HG03442 (cell line): ENCODE results near the gene STIM1.
"Not testable (repeated sequence)": the region's sequence is repeated elsewhere in the genome, so short reads cannot be mapped to it uniquely, and the experiment has no call there.

Source experiments
- ATAC-seq: cut with Tn5 transposase; IDR thresholded peaks from one replicate; pipeline ENCODE4 v1.9.1; 2021; ENCODE audit warnings: mild to moderate bottlenecking, moderate library complexity; ENCODE audit not compliant: unreplicated experiment

STIM1 gene

DNA sequence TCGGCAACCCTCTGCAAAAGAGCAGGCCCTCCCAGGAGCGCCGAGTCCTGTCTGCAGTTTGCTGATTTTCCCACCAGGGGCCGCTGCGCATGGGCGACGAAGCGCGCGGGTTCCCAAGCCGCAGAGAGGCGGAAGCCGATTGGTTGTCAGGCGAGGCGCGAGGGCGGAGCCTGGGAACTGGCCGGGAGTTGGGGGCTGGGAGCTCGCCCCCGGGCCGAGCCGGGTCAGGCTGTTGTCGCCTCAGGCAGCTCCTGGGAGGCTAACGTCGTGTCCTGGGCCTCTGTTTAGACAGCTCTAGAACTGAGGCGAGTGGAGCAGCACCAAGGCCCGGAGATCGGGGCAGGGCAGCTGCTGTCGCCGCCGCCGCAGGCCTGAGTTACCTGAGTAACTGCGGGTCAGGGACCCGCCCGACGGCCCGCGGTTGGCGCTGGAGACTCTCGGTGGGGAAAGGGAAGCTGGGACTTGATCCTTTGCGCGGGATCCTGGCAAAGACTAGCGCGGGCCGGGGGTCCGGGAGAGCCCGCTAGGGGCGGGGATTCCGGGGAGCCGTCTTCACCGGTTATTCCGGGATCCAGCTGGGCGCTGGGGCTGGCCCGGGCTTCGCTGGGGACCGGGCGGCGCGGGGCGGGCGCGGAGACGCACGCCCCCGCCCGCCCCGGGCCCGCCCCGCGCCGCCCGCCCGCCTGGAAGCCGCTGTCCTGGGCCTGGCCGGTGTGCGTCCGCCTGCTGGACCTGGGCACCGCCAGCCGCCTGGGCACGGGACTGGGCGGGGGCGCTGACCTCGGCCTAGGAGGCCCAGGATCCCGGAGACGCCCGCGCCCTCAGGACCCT, at the start of gene STIM1:
STIM1 (plus strand) TSS at position 688 of the 831 bp plus-strand sequence. CDS start 607 bp downstream, outside the sequence.
- ATAC-seq = peak; percentile 63

DNA sequence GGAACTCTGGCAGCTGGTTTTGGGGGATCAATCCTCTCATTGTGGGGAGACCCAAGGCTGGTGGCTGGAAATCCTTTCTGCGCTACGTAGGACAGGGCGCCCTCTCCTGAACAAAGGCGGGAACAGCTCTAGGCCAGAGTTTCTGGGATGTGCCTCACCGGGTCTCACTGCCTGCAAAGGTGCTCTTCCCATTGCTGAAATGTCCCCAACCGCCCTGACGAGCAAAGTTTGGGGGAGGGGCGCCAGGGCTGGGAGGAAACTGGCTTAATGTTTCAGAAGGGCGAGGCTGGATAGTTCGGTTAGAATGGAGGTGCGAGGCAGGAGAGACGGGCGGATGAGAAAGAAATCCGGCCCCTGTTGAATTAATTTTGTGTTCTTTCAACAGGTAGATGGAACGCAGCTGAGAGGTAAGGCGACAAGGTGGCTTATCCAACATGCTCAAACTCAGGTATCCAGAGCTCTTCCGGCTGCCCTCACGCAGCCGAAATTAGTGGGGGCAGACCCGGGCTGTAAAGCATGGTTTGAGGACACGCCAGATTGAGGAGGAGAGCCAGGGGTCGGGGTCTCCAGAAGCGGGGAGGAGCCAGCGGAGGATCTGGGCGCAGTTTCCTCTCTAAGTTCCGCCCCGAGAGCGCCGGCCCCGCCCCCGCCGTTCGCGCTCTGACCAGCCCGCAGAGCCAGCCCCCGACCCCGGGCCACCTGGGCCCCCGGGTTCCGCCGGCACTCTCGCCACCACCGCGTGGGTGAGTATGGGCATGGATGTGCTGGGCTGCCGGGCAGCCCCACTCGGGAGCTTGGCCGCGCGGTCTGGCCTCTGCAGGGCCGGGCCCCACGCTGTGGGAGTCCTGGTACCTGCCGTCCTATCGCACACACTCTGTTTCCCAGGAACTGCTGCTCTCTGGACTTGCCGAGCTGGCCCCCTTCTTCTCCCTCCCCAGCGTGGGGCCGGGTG, 47.3 kb upstream of the STIM1 start, which contains the start of gene PGAP2:
PGAP2 (plus strand) TSS at position 652 of the 952 bp plus-strand sequence. CDS start 2,700 bp downstream, outside the sequence.
- ATAC-seq = peak; percentile 51

DNA sequence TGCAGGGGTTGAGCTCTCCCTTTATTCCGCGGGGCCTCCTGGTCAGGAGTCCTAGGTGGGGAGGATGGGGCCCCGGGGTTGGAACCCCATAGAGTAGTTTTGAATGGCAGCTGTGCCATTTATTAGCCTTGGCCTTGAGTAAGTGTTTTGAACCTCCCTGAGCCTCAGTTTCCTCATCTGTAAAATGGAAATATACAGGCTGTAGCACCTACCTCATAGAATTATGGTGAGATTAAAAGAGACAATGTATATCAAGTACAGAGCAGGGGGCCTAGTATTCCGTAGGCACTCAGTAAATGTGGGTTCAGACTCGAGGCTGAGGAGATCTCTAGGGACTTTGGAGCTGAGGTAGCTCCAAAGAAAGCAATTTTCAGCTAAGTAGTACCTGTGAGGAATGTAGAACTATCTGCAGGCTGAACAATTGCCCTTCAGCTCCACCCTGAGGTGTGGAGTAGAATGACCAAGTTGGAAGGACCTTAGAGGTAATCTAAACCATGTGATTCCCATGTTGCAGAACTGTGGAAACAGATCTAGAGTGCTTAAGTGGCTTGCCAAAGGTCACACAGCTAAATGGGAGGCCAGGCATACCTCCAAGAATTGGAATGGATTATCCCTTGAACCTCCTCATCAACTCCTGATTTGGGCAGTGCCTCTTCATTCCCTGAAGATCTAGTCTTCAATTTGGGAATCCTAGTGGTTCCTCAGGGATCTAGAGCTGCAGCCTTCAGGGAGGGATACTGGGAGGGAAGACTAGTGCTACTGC, 46.4 kb upstream of the STIM1 start:
- peak; percentile 71 for ATAC-seq

DNA sequence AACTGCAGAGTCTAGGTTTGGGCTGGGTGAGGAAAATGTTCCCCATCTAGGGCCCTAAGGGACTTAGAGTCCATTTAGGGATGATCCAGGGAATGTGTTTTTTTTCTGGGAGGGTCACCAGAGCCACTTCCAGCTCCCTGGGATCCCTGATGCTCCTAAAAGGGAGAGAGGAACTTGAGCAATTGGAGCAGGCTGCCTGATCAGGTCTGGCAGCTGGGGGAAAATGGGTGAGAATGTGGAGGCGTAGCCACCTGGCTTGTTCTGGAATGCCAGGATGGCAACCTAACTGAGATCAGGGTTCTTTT, 45.9 kb upstream of the STIM1 start:
- ATAC-seq = no peak

DNA sequence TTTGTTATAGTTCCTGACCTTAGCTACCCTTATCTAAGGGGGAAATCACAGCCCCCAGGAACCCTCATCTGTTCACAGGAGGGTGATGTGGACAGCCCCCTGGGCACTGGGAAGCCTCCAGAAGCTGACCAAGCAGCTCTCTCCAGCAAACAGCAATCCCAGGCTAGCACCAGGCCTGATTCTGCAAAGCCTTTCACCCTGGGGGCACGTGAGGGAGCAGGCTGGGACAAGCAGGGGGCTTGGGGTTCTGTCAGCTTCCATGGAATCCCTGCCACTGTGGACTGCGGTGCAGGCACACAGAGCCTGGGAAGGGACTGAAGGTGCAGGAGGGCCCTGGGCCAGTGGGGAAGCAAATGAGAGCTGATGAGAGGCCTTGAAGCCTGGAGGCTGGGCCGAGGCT, 45.0 kb upstream of the STIM1 start:
- ATAC-seq = no peak

DNA sequence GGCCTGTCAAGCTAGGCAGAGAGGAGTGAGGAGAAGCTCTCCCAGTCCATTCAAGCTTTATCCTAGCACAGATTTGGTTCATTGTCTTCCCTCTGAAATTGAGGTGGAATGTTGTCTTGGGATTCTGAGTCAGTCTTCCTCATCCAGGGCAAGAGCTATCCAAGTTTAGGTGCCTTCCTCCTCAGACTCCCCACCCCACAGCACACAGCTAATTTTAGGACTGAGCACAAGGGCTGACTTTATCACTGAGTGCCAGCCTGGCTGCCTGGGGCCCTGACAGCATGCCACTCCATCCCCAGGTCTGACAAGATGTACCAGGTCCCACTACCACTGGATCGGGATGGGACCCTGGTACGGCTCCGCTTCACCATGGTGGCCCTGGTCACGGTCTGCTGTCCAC, 44.5 kb upstream of the STIM1 start:
- no peak for ATAC-seq

DNA sequence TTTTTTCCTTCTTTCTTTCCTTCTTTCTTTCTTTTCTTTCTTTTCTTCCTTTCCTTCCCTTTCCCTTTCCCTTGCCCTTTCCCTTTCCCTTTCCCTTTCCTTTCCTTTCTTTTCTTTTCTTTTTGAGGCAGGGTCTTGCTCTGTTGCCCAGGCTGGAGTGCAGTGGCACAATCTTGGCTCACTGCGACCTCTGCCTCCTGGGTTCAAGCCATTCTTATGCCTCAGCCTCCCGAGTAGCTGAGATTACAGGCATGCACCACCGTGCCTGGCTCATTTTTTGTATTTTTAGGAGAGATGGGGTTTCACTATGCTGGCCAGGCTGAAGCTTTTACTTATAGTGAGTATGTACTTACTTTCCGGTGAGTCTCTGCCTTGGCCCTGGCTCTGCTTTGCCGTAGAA, 40.6 kb upstream of the STIM1 start:
- ATAC-seq = not testable (repeated sequence)

DNA sequence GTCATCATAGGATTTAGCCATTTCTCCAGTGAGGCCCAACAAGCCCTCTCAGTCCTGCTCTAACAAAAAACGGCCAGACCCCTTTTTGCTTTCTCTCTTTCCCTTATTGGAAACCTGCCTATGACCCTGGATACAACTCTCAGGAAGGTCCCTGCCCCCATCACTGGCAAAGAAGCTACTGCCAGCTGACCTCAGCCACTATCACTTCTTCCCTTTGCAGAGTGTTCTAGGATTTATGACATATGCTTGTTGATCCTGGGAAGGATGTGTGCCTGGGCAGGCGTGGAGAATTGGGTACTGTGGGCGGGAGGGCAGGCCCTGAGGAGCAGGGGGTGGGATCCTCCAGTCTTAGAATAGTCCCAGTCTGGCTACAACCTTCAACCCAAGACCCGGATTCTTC, 39.6 kb upstream of the STIM1 start:
- ATAC-seq = no peak

DNA sequence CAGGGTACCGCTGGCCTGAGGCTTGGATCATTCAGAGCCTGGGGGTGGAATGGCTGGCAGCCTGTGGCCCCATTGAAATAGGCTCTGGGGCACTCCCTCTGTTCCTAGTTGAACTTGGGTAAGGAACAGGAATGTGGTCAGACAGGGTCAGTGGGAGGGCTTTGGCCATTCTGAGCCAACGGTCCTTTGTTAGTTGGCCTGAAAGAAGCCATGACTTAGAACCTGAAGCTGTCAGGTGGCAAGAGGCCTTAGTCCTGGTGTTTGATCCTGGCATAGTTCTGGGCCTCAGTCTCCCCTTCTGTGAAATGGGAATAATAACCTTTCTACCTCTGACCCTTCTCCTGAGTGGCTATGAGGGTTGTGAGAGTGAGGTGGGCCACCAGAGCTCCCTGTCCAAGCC, 38.8 kb upstream of the STIM1 start:
- ATAC-seq = no peak

DNA sequence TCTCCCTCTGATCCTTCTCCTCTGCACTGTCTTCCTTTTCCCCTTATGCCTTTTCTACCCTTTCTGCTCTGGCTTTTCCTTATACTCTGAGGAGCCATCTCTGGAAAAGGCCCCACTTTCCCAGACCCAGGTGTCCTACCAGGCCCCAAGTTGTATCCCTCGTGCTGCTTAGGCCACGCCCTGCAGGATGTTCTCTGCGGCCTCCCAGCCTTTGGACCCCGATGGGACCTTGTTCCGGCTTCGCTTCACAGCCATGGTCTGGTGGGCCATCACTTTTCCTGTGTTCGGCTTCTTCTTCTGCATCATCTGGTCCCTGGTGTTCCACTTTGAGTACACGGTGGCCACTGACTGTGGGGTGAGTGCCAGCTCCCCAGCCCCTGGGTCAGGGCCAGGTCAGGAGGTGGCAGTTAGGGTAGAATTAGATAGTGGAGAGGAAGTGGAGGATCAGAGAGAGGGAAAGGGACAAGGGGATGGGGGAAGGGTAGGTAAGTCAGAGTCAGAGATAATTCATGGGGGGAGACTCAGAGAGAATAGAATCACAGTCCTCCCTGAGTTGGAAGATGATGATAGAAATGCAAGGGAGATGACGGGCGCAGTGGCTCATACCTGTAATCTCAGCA, 38.2 kb upstream of the STIM1 start:
- ATAC-seq = no peak

DNA sequence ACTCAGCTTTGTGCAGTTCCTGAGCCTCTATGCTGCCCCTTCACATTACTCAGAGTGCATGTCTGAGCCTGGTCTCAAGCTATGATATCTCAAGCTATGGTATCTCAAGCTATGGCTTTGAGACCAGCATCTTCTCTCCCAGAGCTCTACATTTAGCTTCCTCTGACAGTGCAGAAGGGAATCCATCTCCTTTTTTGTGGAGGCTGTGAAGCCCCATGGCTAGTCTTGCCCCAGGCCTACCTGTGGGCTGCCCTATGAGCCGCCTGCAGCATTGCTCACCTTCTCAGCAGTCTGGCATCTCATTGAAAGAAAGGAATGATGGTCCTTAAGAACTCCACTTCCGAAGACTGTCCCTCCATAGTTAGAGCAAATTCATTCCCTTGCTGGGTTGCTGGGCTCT, 34.5 kb upstream of the STIM1 start:
- no peak for ATAC-seq

DNA sequence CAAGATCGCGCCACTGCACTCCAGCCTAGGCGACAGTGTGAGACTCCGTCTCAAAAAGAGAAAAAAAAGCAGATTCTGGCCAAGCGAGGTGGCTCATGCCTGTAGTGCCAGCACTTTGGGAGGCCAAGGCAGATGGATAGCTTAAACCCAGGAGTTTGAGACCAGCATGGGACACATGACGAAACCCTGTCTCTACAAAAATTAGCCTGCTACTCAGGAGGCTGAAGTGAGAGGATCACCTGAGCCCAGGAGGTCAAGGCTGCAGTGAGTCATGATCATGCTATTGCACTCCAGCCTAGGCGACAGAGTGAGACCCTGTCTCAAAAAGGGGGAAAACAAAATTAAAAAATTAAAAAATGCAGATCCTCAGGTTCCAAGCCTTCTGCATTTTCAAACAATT, 33.2 kb upstream of the STIM1 start:
- no peak for ATAC-seq

DNA sequence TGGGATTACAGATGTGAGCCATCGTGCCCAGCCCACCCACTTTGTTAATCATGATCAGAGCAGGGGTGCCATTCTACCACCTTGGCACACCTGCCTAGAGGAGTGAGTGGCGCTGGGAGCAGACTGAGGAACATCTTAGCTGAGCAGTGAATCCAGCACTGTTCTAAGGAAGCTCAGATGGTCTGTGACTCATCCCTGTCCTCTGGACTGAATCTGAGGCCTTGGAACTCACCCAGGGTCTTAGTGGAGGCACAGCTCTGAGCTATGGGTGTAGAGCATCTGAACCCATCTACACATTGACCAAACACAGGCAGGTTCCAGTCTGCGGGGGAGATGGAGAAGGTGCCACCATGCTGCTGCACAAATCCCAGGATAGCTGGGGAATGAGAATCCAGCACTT, 32.2 kb upstream of the STIM1 start:
- ATAC-seq = no peak

DNA sequence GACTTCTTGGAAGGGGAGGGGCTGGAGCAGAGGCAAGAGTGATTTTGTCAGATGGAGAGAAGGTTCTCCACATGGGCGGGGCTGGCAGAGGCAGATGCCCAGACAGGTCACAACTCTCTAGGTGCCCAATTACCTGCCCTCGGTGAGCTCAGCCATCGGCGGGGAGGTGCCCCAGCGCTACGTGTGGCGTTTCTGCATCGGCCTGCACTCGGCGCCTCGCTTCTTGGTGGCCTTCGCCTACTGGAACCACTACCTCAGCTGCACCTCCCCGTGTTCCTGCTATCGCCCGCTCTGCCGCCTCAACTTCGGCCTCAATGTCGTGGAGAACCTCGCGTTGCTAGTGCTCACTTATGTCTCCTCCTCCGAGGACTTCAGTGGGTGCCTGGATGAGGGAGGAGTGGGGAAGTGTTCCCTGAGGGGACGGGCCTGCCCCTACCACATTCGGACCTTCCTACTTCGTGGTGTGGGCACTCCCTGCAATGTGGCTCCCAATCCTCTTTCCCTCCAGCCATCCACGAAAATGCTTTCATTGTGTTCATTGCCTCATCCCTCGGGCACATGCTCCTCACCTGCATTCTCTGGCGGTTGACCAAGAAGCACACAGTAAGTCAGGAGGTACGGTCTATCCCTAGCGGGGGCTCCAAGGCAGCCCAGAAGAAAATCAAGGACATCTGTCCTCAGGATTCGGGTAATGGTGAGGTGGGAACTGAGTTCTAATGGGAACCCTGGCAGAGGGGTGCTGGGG, 31.5 kb upstream of the STIM1 start:
- no peak for ATAC-seq

DNA sequence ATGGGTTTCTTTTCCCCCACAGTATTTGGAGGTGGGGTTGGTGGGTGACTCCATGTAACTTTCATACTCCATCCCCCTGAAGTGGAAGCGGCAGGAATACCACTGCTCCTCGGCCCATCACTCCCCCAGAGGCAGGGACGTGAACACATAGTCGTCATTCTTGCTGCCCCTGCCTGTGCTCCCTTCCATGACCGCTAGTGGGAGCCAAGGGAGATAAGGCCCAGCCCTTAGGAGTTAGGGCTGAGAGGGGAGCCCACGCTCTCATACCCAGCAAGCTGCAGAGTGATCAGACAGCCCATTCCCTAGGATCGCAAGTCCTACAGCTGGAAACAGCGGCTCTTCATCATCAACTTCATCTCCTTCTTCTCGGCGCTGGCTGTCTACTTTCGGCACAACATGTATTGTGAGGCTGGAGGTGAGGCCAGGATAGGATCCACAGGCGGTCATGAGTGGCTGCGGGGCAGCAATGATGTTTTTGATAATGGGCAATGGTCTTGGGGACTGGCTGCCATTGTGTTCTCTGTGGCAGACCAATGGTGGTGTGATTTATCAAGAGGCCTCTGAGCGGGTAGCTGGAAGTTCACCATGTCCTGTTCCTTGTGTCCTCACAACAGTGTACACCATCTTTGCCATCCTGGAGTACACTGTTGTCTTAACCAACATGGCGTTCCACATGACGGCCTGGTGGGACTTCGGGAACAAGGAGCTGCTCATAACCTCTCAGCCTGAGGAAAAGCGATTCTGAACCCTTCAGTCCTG, 30.6 kb upstream of the STIM1 start:
- ATAC-seq = peak; percentile 82

DNA sequence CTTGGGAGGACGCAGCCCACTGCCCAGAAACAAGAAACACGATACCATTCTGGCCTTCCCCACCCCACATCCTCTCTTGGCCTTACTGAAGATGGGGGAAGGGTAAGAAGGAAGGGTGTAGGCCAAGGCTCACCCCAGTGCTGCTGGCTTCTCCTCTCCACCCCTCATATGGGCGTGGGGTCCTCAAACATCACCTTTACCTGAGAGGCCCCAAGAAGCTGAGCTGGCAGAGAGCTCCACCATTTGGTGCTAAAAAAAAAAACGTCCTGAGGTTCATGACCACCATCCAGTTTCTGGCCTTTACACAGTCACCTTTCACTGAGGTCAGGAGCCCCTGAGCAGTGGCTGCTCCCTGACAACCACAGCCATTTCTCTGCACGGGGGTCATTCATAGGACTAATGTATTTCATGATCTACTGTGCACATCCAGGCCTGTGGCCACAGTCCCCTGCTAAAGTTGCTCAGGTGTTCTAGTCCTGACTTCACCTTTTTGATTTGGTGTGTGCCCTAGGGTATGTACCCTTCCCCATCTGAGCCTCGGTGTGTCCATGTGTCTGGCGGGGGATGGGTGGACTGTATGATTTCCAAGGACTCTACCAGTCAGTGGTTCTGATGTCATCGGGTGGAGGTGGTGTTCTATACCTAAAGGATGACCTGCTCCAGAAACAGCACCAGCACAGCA, 29.9 kb upstream of the STIM1 start:
- no peak for ATAC-seq

DNA sequence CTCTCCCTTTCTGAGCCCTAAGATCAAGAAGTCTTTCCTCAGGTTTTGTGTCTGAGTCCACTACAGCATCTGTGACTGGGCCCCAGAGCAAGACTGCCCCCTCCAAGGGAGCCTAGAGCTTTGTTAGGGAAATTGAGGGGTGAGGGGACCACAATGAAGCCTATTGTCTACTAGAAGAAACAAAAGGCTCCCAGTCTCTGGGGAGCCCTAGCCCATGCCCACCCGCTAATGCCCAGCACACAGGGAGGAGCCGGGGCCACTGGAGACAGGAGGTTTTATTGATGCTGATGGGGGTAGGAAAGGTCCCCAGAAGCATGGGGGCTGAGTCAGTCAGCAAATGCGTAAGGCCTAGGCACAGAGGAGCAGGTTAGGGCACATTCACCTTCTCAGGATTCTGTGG, 28.7 kb upstream of the STIM1 start:
- no peak for ATAC-seq

DNA sequence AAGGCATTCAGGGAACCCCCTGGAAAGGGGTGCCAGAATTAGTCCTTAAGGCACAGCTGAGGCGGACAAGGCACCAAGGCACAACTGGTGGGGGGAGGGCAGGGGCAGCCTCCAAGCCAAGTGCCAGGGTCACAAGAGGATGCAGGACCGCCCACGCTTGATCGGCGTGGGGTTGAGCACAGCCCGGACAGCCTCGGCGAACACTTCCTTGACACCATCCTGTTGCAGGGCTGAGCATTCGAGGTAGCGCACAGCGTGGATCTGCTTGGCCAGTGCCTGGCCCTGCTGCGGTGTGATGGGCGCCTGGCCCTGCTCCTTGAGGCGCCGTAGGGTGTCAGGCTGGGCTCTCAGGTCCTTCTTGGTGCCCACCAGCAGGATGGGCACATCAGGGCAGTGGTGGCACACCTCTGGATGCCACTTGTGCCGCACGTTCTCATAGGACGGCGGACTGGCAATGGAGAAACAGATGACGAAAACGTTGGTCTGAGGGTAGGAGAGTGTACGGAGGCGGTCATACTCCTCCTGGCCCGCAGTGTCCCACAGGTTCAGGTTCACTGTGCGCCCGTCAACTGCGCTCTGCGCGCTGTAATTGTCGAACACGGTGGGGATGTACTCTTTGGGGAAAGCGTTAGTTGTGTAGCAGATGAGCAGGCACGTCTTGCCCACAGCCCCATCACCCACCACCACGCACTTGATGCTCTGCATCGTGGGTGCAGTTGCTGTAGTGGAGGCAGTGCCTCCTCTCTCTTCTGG, 27.9 kb upstream of the STIM1 start:
- no peak for ATAC-seq
